ENCODE measurements around the gene MYLK.
A peak's percentile ranks its signal among the peaks of the same experiment; 100 is the strongest.

The MYLK gene

DNA sequence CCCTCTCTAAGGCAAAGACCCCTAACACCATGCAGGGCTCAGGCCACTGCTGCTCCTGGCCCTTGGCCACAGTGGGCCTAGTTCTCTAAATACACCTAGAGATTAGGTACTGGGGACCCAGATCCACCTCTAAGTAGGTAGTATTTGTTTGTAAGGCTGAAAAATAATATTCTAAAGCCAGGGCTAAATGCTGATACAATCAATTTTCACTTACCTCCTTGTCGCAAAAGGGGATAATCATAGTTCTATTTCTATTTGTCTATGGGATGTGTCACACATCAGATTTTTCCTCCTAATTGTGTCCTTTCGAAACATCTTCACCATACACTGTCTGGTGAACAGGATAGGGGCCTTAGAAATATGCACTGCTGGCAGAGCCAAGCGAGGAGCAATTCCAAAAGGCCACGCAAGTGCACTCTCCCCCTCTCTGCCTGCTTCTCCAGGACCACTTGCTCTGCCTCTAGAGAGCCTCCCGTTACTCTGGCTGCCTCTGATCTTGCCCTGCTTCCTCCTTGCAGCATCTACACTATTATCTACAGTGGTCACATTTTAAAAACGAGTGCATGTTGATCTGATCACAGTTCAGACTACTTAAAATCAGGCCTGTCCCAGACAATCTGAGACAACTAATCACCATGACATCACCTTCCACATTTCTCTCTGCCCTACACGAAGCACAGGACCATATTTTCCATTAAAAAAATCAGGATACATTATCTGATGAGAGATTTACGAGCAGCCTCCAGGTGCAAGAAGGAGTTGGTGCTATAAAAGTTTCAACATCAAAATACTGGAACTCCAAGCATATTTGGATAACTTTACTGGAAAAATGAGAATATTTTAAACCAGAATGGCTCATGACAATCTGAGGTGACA, 115.4 kb downstream of the MYLK start:
- DNase-seq (ENCODE audit: low read depth), result no peak

- DNase-seq (ENCODE audit: low read depth), result no peak
Observed at GRCh38 chr3:123767564-123768292, 116.4 kb downstream of the MYLK start.

GRCh38 chr3:123767009-123767372, 117.1 kb downstream of the MYLK start:
- DNase-seq (ENCODE audit: low read depth), result no peak

- DNase-seq (ENCODE audit: low read depth), result peak; percentile 49
Observed at GRCh38 chr3:123766193-123767008, 117.7 kb downstream of the MYLK start.

- no peak for DNase-seq (ENCODE audit: low read depth)
Observed at GRCh38 chr3:123765475-123766128, 118.5 kb downstream of the MYLK start.

DNA sequence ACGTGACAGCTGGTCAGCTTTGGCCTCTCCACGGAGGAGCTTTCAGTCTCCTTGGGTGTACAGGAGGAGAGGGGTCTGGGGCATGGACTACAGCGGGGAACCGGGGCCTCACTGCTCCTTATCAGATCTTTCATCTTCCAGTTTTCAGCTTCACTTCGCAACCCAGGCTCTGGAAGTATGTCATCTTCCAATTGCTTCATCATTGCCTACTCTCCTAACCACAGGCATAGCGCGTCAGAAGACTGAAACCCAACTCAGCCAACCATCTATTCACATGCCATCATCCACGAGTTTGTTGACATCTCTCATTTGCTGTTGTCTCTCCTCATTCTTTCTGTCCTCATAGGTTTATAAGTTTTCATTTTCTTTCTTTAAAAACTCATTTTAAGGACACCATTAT, 119.5 kb downstream of the MYLK start:
- DNase-seq (ENCODE audit: low read depth), result no peak

DNA sequence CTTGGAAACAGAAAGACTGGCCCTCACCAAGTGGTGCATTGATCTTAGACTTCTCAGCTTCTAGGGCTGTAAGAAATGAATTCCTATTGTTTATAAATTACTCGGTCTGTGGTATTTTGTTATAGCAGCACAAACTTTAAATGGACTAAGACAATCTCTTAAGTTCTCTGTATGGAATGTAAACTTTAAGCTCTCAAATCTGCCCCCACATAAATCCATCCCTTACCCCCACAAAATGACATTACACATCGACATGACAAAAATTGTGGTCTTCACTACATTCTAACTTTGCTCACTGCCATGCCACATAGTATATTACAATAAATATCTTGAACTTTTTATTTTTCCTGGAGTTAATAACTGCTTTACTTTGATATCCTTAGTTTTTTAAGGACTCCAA, 121.3 kb downstream of the MYLK start:
- DNase-seq (ENCODE audit: low read depth), result no peak

GRCh38 chr3:123760817-123761216, 123.3 kb downstream of the MYLK start:
- DNase-seq (ENCODE audit: low read depth), result no peak

GRCh38 chr3:123759871-123760270, 124.3 kb downstream of the MYLK start:
- DNase-seq (ENCODE audit: low read depth), result no peak

DNA sequence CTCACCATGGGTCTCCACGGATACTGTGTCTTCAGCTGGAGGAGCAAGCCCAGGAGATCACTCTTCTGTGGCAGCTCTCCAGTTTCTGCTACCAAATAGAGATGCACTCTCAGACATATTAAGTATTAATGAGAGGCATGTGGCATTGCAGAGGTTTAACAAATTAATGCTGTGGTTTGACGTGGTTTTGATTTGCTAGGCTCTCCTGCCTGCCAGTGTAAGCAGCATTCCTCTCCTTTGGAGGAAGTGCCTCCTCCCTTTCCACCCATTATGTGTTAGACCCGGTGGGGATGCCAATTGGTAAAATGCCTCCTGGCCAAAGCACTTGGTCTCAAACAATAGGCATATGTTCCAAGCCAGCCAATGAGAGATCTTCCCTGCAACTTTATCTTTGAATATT, 124.8 kb downstream of the MYLK start:
- DNase-seq (ENCODE audit: low read depth), result peak; percentile 87

DNA sequence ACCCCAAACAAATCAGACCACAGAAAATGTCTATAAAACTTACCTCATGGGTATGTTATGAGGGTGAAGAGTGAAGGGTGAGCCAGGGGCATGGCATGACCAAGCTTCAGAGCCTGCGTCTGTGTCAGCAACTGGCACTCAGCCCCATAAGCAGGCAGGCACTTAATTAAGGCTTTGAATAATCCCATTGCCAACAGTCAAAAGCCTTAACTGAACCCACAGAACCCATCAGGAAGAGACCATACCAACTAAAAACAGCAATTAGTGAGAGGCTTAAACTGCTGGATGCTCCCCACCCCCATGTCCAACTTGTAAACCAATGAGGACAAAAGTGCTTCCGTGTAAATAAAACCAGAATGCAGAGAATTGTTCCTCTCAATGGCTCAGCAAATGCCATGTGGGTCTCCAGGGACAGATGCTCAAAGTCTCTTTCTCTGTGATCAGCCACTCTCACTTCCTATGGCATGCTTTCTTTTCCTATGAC, 126.0 kb downstream of the MYLK start:
- DNase-seq (ENCODE audit: low read depth), result peak; percentile 91

DNA sequence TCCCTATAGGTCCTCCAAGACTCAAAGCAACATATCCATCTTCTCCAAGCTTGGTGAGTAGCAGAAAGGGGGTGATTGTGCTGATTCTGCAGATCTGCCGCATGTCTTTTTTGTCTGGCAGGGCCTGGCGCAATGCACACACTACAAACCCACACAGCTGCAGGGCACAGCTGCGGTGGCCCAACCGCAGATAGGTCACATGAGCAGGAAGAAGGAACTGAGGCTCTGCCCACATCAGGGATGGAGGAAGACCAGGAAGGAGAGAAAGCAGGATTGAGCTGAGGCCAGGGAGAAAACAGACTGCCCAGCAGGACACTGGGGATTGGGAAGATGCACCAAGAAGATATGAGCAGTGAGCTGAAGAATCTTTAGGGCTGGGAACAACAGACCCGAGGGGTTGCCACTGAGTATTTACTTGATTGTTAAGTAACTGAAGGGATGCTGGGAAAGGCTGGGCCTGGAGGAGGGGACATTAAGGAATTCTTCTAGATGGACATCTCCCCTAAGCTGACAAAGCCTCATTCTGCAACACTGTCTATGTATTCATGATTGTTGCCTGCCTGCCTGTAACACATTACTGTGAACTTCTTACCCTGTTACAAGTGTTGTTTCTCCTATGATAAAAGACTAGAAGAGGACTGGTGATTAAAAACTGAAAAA, 126.7 kb downstream of the MYLK start:
- DNase-seq (ENCODE audit: low read depth), result peak; percentile 75

DNA sequence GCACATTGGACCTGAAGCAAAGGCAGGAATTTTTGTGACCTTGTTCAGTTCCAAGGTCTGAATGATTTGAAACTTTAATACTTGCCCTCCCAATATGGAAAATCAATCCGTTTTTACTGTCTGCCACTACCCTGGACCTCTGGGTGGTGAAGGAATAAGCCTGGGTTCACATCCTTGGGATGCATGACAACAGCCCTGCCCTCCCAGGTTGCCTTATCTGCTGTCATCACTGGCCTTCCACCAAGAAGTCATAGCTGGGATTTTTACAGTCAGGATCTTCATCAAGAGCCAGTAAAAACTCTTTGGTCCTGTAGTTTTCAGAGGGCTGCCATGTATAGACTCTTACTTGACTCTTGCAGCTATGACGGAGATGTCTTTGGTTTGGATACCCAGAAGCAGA, 128.6 kb downstream of the MYLK start:
- DNase-seq (ENCODE audit: low read depth), result no peak

GRCh38 chr3:123755085-123755484, 129.0 kb downstream of the MYLK start:
- no peak for DNase-seq (ENCODE audit: low read depth)

- DNase-seq (ENCODE audit: low read depth), result no peak
Observed at GRCh38 chr3:123753286-123753685, 130.8 kb downstream of the MYLK start.

- no peak for DNase-seq (ENCODE audit: low read depth)
Observed at GRCh38 chr3:123752228-123752627, 131.9 kb downstream of the MYLK start.

DNA sequence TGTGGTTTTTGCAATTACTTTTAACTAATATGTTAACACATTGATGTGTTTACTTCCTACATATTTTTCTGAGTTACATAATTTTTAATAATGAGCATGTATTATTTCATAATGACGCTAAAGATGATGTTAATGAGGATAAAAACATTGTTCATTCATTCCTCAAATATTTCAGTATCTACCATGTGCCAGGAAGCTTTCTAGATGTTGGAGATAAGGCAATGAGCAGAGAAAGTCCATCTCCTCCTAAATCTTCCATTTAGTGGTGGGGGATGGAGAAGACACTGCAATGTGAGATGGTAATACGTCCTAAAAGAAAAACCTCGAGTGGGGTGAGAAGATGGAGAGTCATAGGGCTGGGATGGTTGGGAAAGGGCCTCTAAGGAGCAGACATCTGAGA, 132.7 kb downstream of the MYLK start:
- DNase-seq (ENCODE audit: low read depth), result no peak

- DNase-seq (ENCODE audit: low read depth), result peak; percentile 82
Observed at GRCh38 chr3:123750659-123751420, 133.3 kb downstream of the MYLK start.

- DNase-seq (ENCODE audit: low read depth), result no peak
Observed at GRCh38 chr3:123750209-123750608, 133.9 kb downstream of the MYLK start.

GRCh38 chr3:123749711-123750110, 134.4 kb downstream of the MYLK start:
- peak; percentile 96 for DNase-seq (ENCODE audit: low read depth)
